Activated CD8-positive, alpha-beta memory T cell treated with anti-CD3 and anti-CD28 coated beads for 1 hour (primary cell): ENCODE measurements around the gene USHBP1.

Source experiments
- DNase-seq, 2 donors: peaks; one replicate each; pipeline ENCODE4 v3.0.0-alpha.2; 2020; ENCODE audit warnings: low read depth in 1 of 2; ENCODE audit errors: extremely low read depth in 1 of 2

Gene USHBP1

GRCh38 chr19:17266589-17266974 lies 2.0 kb upstream of the USHBP1 start:
- DNase-seq: no peak

DNA sequence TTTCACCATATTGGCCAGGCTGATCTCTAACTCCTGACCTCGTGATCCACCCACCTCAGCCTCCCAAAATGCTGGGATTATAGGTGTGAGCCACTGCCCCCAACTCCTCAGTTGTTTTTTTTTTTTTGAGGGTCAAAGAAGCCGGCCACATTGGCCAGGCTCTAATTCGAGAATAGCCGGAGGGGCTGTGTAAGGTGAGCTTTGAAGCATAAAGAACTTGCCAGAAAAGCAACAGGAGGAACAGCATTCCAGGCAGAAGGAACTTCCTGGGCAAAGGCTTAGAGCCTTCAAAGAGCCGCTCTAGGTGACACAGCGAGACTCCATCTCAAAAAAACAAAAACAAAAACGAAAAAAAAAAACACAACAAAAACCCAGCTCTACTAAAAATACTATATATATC lies 1.5 kb upstream of the USHBP1 start:
- no peak for DNase-seq

- DNase-seq: no peak
Observed at GRCh38 chr19:17263712-17264640, 569 bp downstream of the USHBP1 start.

- no peak for DNase-seq
Observed at GRCh38 chr19:17262557-17262956, 2.0 kb downstream of the USHBP1 start.

GRCh38 chr19:17260842-17261325 lies 3.7 kb downstream of the USHBP1 start:
- peak; percentile 73 to 82 for DNase-seq

GRCh38 chr19:17259934-17260333 lies 4.6 kb downstream of the USHBP1 start:
- DNase-seq: no peak

DNA sequence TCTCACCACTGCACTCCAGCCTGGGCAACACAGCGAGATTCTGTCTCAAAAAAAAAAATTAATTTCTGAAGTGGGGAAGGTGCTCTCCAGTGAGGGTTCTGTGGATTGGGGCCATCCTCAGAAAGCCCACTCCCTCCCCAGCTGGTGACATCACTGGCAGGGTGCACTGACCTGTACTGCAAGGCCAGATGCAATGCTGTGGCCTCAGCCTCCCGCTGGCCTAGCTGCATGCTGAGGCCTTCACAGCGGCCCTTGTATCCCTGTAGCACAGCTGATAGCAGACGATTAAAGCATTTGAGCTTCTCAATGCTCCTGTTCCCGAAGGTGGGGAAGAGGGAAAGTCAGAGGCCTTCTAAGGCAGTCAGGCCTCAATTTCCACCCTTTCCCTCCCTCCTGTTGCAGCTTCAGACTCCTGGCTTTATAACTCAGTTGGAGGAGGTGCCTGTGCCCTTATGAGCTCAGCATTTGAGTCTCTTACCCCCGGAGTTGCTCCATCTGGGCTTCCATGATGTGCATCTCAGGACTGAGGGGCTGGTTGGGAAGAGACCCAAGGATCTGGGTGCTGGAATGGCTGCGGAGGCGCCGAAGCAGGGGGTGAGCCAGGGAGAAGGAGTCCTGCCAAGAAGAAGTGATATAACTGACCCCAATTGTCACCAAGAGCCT lies 5.3 kb downstream of the USHBP1 start:
- no peak for DNase-seq

DNA sequence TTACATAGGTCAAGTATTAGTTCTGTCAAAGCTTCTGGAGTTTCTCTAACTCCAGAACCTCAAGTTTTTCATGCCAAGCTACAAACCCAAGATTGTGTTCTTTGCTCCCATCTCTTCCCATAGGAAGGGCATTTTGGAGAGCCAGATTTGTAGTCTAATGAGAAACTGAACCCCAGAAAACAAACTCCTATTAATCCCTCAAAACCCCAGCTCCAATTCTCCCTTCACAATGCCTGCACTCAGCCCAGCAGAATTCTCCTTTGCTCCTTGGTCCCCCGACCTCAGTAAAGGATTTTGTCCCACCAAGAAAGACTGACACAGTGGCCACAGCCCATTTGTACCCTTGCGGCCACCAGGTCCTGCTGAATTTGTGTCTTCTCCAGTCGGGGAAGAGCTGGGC lies 8.4 kb downstream of the USHBP1 start:
- DNase-seq: no peak

DNA sequence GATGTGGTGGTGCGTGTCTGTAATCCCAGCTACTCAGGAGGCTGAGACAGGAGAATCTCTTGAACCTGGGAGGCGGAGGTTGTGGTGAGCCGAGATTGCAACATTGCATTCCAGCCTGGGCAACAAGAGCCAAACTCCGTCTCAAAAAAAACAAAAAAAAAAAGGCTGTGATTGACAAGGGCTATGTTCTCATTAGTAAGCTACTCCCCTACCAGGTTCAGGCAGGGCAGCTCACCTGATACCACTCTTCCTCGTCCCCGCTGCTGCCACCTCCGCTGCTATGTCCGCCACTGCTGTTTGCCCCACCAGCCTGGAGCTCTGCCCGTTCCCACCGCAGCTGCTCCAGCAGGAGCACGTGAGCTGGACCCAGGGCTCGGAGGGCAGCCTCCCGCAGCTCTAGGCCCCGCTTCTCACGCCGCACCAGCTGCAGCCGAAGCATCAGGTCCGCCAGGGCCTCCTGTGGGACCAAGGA lies 9.4 kb downstream of the USHBP1 start:
- DNase-seq: no peak

DNA sequence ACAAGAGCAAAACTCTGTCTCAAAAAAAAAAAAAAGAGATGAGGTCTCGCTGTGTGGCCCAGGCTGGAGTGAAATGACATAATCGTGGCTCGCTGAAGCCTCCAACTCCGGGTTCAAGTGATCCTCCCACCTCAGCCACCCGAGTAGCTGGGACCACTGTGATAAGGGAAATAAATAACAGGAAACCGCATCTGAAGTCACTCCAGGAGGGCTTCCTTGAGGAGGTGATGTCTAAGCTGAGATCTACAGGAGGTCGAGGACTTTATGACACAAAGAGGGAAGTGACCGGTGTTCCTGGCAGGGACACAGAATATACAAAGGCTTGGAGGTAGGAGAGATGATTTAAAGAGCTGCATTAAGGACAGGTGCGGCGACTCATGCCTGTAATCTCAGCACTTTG lies 9.9 kb downstream of the USHBP1 start:
- DNase-seq: no peak

GRCh38 chr19:17249887-17250548 lies 14.5 kb downstream of the USHBP1 start:
- no peak for DNase-seq

DNA sequence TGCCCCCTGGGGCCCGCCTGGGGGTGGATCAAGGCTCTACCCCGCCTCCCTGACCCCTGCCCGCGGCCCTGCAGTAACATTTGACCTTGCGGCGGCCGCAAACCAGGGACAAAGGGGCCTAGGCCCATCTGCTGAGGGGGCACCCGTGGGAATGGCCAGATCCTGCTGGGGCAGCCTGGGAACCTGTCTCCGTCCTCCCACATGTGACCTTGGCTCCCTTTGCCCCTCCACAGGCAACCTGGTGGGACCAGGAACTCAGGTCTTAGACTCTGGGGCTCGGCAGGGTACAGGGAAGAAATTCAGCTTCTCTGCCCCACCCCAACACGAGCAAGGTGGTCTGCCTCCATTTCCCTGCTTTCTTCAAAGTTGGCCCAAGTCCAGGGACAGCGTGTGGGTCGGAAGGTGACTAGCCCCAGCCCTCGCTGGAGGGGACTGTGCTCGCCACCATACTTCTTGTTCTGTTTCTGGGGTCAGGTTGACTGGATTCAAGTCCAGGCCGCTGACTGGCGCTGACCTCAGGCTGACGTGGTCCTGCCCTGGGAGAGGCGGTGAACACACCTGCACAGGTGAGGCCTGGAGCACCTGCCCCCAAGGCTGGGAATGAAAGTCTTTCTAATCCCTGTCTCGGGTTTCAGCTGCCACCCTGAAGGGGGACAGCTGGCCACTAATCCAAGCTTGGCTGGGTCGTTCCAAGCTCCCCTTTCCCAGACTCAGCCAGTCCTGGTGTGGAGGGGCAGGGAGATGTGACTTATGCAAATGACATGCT lies 16.4 kb downstream of the USHBP1 start:
- DNase-seq: no peak

GRCh38 chr19:17246681-17247425 lies 17.7 kb downstream of the USHBP1 start:
- no peak for DNase-seq

- no peak for DNase-seq
Observed at GRCh38 chr19:17245535-17245984, 19.0 kb downstream of the USHBP1 start, which contains the start of gene NR2F6. TSS of gene NR2F6 (minus strand) at chr19:17245919. CDS start at chr19:17245220, 699 bp downstream.

- DNase-seq: no peak
Observed at GRCh38 chr19:17244618-17245534, 19.7 kb downstream of the USHBP1 start.

DNA sequence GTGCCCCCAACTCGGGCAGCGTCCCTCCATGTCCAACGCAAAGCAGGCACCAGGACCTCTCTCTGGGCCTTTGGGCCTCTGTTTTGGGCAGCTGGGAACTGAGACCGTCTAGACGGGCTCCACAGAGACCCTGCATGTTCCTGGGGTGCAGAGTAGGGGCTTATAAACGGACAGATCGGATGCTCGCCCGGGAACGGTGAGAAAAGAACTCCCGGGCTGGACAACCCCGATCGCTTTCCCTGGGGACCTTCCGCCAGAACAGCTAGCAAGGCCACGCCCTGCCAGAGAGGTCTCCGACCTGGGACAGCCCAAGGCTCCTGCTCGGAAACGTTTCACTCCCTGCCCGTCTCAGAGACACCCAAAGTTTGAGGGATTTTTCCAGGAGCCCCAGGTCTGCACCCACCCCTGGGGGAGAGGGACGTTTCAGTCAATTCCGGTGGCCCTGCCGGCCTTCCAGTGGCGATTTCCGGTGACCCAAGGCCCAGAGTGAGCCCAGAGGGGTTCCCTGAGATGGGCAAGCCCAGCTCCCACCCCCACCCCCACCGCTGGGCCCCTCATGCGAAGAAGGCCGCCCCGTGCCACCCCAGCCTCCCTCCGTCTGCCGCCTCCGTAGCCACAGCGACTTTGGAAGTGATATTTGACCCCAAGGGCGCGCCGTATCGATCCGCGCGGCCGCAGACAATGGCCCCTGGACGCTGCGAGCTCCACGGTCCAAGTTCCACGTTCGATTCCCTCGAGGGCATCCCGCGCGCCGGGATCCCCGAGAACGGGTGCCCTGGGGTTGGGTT lies 20.5 kb downstream of the USHBP1 start:
- no peak for DNase-seq

DNA sequence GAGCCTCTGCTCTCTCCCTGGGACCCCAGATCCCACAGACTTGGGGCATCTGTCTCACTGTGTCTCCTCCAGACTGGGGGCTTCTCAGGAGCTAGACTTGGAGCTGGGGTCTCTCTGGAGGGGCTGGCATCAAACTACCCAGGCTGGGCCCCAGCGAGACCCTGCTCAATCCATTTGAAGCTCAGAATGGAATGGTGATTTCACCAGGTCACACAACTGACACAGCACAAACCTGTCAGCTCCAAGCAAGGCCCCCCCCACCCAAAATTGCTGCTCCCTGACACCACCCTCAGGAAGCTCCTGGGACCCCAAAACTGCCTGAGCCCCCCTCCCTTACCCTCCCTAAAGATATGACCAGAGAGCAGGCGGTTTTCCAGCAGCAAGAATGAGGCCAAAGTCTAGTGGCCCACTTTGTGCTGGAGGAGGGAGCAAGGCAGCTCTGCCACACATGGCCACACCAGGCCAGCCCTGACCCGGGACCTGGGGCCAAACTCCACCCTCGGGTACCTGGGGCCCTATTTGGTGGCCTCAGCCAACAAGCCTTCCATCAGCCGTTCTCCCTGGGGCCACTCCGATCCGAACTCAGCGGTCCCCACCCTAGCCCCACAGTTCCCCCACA lies 21.2 kb downstream of the USHBP1 start:
- no peak for DNase-seq
